Tibial nerve (tissue), 4 donors: ENCODE results near the gene TMEM121. TPM values are rescaled to one million over a fixed set of nuclear protein-coding genes. Genes with fewer than 3 reads are reported as not detected.

Experiments
- DNase-seq, 2 donors: peaks; one replicate each; pipeline ENCODE4 v3.0.0-alpha.2; 2019; ENCODE audit warnings: low spot score in 2 of 2
- H3K27ac ChIP-seq, 4 donors: fragments of 200-600 bp; sonication (generic) in 3 of 4; one replicate each; pipeline ENCODE4 v1.5.1; 2017 to 2019; ENCODE audit warnings: mild to moderate bottlenecking in 1 of 4
- H3K27me3 ChIP-seq, 2 donors: fragments of 200-600 bp; sonication (generic) in 1 of 2; one replicate each; pipeline versions ENCODE4 v1.5.1 to v1.6.0; 2017 to 2019
- H3K36me3 ChIP-seq, 3 donors: fragments of 200-600 bp; sonication (generic); one replicate each; pipeline ENCODE4 v1.5.1; 2018 to 2019
- H3K4me1 ChIP-seq, 4 donors: fragments of 200-600 bp; sonication (generic) in 3 of 4; one replicate each; pipeline ENCODE4 v1.5.1; 2017 to 2019
- H3K4me3 ChIP-seq, 4 donors: fragments of 200-600 bp; sonication (generic) in 3 of 4; one replicate each; pipeline ENCODE4 v1.5.1; 2017 to 2019; ENCODE audit warnings: mild to moderate bottlenecking in 1 of 4, moderate library complexity in 1 of 4
- H3K9me3 ChIP-seq, 4 donors: fragments of 200-600 bp; sonication (generic) in 3 of 4; one replicate each; pipeline ENCODE4 v1.5.1; 2017 to 2019
- EP300 ChIP-seq, 2 donors: sonication (generic); formaldehyde crosslinking; IDR thresholded peaks; one replicate each; pipeline ENCODE4 v1.6.1; 2017; ENCODE audit warnings: antibody characterized with exemption in 2 of 2, mild to moderate bottlenecking in 1 of 2
- POLR2A ChIP-seq, 2 donors: fragments of 450-650 bp; IDR thresholded peaks; one replicate each; pipeline ENCODE4 v1.6.1; 2017; ENCODE audit warnings: antibody characterized with exemption in 2 of 2, mild to moderate bottlenecking in 2 of 2, moderate library complexity in 2 of 2
- WGBS, 2 donors: methylation state at CpG; one replicate each; pipeline ENCODE4 v1.1.5; 2018; 5-methylcytosine and 5-hydroxymethylcytosine counted together
- total RNA-seq, 4 donors: library from RNA; depleted of rRNA; stranded (reverse); fragments of >200 nt; gene quantifications; one replicate each; pipeline ENCODE4 v1.1.0, GENCODE V29; 2016
- TF ChIP-seq, protein P1 (sequence below), 5 experiments: fragments of 200-600 bp in 3 of 5; fragments of 450-650 bp in 2 of 5; sonication (generic) in 3 of 5; IDR thresholded peaks; one replicate each; pipeline ENCODE4 v1.5.1; 2016 to 2019; ENCODE audit warnings: antibody characterized with exemption in 5 of 5, mild to moderate bottlenecking in 3 of 5, moderate library complexity in 2 of 5

TMEM121 gene
- total RNA-seq, 4 donors from 2014 or later, result 15.1 to 28.2 (median 20.1) TPM

GRCh38 chr14:105487986-105488777, 38.2 kb upstream of the TMEM121 start:
- TF ChIP-seq POLR2A (IDR thresholded peaks at IDR 0.05), result no peak
- no peak for TF ChIP-seq EP300 (IDR thresholded peaks at IDR 0.05)
- TF ChIP-seq, protein P1, sequence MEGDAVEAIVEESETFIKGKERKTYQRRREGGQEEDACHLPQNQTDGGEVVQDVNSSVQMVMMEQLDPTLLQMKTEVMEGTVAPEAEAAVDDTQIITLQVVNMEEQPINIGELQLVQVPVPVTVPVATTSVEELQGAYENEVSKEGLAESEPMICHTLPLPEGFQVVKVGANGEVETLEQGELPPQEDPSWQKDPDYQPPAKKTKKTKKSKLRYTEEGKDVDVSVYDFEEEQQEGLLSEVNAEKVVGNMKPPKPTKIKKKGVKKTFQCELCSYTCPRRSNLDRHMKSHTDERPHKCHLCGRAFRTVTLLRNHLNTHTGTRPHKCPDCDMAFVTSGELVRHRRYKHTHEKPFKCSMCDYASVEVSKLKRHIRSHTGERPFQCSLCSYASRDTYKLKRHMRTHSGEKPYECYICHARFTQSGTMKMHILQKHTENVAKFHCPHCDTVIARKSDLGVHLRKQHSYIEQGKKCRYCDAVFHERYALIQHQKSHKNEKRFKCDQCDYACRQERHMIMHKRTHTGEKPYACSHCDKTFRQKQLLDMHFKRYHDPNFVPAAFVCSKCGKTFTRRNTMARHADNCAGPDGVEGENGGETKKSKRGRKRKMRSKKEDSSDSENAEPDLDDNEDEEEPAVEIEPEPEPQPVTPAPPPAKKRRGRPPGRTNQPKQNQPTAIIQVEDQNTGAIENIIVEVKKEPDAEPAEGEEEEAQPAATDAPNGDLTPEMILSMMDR (IDR thresholded peaks at IDR 0.05), result no peak
- Histone ChIP-seq H3K27ac (peak overlapping the region; percentile 66 to 99 (median 96)), H3K36me3 (peaks cover 0 to 8% (median 0%) of the 10 kb centered on the region in 3 donors), H3K9me3 (no peaks in the 10 kb centered on the region), H3K27me3 (peaks cover 0 to 15% of the 10 kb centered on the region in 2 donors), H3K4me3 (peak overlapping the region; percentile 10 to 88 (median 56)), H3K4me1 (peaks cover 0 to 89% (median 59%) of the 10 kb centered on the region in 4 donors)
- WGBS, 2 donors, result 48 to 73% methylated on average over 5 to 21 of the region's 26 CpGs
- no peak for DNase-seq

DNA sequence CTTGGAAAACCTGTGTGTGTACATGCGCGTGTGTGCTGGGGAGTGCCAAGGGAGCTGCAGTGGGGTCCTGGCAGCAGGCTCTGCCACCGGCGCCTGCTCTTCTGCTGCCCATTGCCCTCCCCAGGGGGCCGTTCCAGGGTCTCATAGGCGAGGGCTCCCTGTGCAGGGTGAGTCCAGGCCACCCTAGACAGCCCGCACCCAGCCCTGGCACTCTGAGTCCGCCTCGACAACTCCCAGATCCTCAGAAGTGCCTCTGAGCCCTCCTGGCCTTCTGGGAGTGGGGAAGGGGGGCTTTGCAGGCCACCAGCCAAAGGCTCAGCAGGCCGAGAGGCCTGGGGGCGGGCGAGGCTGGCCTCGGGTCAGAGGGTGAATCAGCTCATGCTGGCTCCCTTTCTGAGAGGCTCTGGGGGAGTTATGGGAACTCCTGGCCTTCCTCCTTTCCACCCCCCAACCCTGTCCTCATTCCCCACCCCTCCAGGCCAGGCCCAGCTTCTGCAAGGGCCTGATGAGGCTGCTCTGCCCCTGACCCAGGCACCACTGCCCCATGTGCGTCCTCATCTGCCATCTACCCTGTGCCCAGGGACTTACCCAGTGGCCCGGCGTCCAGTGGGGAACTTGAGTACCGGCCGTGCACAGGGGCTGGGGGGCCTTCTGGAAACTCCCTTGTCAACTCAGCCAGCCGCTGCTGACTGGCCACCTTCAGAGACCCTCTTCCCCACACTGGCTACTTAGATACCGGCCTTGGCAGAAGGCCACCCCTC, 37.4 kb upstream of the TMEM121 start:
- H3K27ac ChIP-seq, result peak overlapping the region; percentile 89 to 99 (median 96)
- WGBS, 2 donors, result 35 to 41% methylated on average over 11 to 20 of the region's 20 CpGs
- no peaks in the 10 kb centered on the region for H3K9me3 ChIP-seq
- H3K4me3 ChIP-seq, result peak overlapping the region; percentile 51 to 88 (median 70)
- TF ChIP-seq, protein P1 (IDR thresholded peaks at IDR 0.05), result no peak
- no peak for TF ChIP-seq EP300 (IDR thresholded peaks at IDR 0.05)
- TF ChIP-seq POLR2A (IDR thresholded peaks at IDR 0.05), result no peak
- DNase-seq, result no peak
- peaks cover 0 to 81% (median 54%) of the 10 kb centered on the region in 4 donors for H3K4me1 ChIP-seq
- peaks cover 0 to 15% of the 10 kb centered on the region in 2 donors for H3K27me3 ChIP-seq
- H3K36me3 ChIP-seq, result peaks cover 0 to 14% (median 0%) of the 10 kb centered on the region in 3 donors

DNA sequence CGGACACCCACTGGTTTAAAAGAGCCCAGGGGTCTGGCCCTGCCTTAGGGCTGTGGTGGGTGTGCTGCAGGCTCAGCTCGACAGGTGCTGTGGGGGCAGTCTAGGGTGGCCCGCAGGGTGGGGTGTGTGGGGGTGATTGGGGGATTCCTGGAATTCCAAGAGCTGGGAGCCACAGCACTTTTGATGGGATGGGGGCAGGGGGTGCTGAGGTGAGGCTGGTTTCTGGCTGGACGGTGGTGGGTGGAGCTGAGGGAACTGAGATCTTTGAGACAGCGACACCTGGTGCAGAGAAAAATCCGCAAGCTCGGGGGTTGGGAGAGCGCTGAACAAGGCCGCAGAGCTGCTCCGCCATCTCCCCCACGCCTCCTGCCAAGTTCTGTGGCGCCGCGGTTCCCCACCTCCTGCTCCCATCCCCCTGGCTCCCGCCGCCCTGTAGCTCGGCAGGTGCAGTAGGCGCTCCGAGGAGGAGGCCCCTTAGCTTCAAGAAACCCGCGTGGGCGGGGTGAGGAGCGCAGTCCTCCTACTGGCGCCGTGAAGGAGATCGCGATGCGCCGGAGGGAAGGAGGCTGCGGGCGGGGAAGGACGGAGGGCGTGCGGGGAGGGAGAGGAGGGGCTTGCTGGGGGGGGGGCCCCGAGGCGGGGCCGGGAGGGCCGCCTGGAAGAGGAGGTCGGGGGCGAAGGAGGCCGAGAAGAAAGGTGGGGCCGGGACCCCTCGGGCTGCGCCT, 36.7 kb upstream of the TMEM121 start:
- H3K4me3 ChIP-seq, result peak overlapping the region; percentile 51 to 88 (median 70)
- 1 to 2% methylated on average over 42 to 43 of the region's 44 CpGs for WGBS, 2 donors
- peaks cover 0 to 15% of the 10 kb centered on the region in 2 donors for H3K27me3 ChIP-seq
- H3K27ac ChIP-seq, result peak overlapping the region; percentile 89 to 99 (median 96)
- no peaks in the 10 kb centered on the region for H3K9me3 ChIP-seq
- peaks cover 0 to 21% (median 0%) of the 10 kb centered on the region in 3 donors for H3K36me3 ChIP-seq
- peaks cover 0 to 73% (median 52%) of the 10 kb centered on the region in 4 donors for H3K4me1 ChIP-seq
- peak in 1 of 2 donors; percentile 30 for TF ChIP-seq POLR2A (IDR thresholded peaks at IDR 0.05)
- peak in 1 of 2 donors; percentile 30 for TF ChIP-seq EP300 (IDR thresholded peaks at IDR 0.05)
- TF ChIP-seq, protein P1 (IDR thresholded peaks at IDR 0.05), result peak; percentile 53 to 87 (median 62)
- DNase-seq, result peak; percentile 82 to 93

- H3K4me3 ChIP-seq, result peak overlapping the region; percentile 51 to 88 (median 70)
- H3K27me3 ChIP-seq, result peaks cover 0 to 15% of the 10 kb centered on the region in 2 donors
- H3K9me3 ChIP-seq, result no peaks in the 10 kb centered on the region
- WGBS, 2 donors, result 0 to 3% methylated on average over 2 to 12 of the region's 33 CpGs
- peaks cover 0 to 68% (median 50%) of the 10 kb centered on the region in 4 donors for H3K4me1 ChIP-seq
- DNase-seq, result no peak
- H3K27ac ChIP-seq, result peak overlapping the region; percentile 89 to 99 (median 96)
- TF ChIP-seq, protein P1 (IDR thresholded peaks at IDR 0.05), result no peak
- no peak for TF ChIP-seq EP300 (IDR thresholded peaks at IDR 0.05)
- no peak for TF ChIP-seq POLR2A (IDR thresholded peaks at IDR 0.05)
- H3K36me3 ChIP-seq, result peaks cover 0 to 21% (median 0%) of the 10 kb centered on the region in 3 donors
These were observed 36.2 kb upstream of the TMEM121 start for GRCh38 chr14:105490267-105490571.
